ENCODE measurements around the gene BIRC2. TPM values are rescaled to one million over a fixed set of nuclear protein-coding genes. Genes with fewer than 3 reads are reported as not detected.

BIRC2 gene
- total RNA-seq, 1 experiment from 2014 or later: 28.2 TPM

DNA sequence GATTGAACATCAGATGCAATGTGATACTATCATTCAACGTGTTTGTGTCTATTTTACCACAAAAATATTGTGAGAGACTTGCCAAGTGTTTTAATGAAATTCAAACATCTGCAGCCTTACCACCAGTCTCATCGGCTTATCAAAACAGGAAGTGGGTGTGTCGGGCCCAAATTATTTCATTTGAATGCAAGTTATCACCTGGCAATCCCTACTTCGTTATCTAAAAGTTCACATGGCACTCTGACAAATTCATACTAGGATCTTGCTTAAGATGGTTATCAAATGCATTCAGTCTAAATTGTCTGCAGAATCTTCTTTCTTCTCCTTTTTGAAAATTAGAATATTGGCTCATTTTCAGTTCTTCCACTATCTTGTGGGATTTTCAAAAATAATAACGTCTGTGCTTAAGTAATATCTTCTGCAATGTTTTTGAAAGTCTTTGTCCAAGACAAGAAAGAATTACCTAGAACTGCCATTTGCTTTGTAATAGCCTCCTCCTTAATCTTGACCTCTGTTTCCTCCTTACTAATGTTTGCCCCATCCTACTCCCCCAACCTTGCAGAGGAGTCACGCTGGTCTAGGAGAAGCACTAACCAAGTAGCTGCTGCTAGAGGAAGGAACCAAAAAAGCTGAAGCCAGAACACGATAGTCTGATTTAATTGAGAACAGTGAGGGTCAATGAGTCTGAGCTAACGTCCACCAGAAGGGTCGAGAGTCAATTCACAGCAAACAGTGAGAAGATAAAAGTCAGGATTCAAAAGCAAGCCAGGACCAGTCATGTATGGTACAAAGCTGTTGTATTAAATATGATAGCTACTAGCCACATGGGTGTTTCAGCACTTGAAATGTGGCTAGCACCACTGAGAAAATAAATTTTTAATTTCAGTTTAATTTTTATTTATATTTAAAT lies 39.9 kb upstream of the BIRC2 start:
- H3K4me3 Mint-ChIP-seq: no peak overlapping the region
- H3K27me3 Mint-ChIP-seq (ENCODE audit: low read depth): no peaks in the 10 kb centered on the region
- H3K4me1 Mint-ChIP-seq: peaks cover 4 to 6% of the 10 kb centered on the region in 2 experiments; a peak in 2 of 4 replicates
- H3K14ac ChIP-seq (ENCODE audit: insufficient read depth, low read length): no peak overlapping the region
- H2AFZ ChIP-seq (ENCODE audit: low read length): no peak overlapping the region
- H3K4ac ChIP-seq (ENCODE audit: low read depth, low read length): no peak overlapping the region
- no peak overlapping the region for H3K56ac ChIP-seq (ENCODE audit: insufficient read length, low read depth, low read length)
- WGBS (ENCODE audit: extremely low coverage, insufficient read length, low lambda C conversion rate): no CpG with 5 or more reads among the region's 9 CpGs
- H2BK5ac ChIP-seq (ENCODE audit: insufficient read length, low read length): no peak overlapping the region
- no peak overlapping the region for H2BK12ac ChIP-seq (ENCODE audit: insufficient read length, low read depth, low read length)
- H4K5ac ChIP-seq (ENCODE audit: insufficient read length, low read depth, low read length): no peak overlapping the region
- H3K4me2 ChIP-seq (ENCODE audit: insufficient read depth, insufficient read length, low read length): no peak overlapping the region
- no peak overlapping the region for H3T11ph ChIP-seq (ENCODE audit: low read length)
- TF ChIP-seq, protein P1, sequence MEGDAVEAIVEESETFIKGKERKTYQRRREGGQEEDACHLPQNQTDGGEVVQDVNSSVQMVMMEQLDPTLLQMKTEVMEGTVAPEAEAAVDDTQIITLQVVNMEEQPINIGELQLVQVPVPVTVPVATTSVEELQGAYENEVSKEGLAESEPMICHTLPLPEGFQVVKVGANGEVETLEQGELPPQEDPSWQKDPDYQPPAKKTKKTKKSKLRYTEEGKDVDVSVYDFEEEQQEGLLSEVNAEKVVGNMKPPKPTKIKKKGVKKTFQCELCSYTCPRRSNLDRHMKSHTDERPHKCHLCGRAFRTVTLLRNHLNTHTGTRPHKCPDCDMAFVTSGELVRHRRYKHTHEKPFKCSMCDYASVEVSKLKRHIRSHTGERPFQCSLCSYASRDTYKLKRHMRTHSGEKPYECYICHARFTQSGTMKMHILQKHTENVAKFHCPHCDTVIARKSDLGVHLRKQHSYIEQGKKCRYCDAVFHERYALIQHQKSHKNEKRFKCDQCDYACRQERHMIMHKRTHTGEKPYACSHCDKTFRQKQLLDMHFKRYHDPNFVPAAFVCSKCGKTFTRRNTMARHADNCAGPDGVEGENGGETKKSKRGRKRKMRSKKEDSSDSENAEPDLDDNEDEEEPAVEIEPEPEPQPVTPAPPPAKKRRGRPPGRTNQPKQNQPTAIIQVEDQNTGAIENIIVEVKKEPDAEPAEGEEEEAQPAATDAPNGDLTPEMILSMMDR (conservative IDR thresholded peaks at IDR 0.05): no peak
- H3K27me3 ChIP-seq (ENCODE audit: insufficient read depth, low read length): no peaks in the 10 kb centered on the region
- peaks cover 3 to 7% (median 4%) of the 10 kb centered on the region in 3 experiments; a peak in 4 of 7 replicates for H3K36me3 Mint-ChIP-seq (ENCODE audit: insufficient read depth in 1 of 3, low read depth in 3 of 3)
- peaks cover 8% of the 10 kb centered on the region for H3K9me3 ChIP-seq (ENCODE audit: control insufficient read depth, low read depth, low read length)
- no peak for DNase-seq
- H4K20me1 ChIP-seq (ENCODE audit: control insufficient read depth, insufficient read depth, insufficient read length): no peaks in the 10 kb centered on the region
- no peak overlapping the region for H4K91ac ChIP-seq (ENCODE audit: insufficient read length, low read depth, low read length)
- H2BK15ac ChIP-seq (ENCODE audit: low read depth, low read length): no peak overlapping the region
- H3K27ac Mint-ChIP-seq: peak overlapping the region in 1 of 3 experiments; percentile 71; a peak in 2 of 7 replicates
- no peak overlapping the region for H2BK20ac ChIP-seq (ENCODE audit: low read depth, low read length, poor library complexity, severe bottlenecking)
- no peak overlapping the region for H4K8ac ChIP-seq (replicated peaks; ENCODE audit: insufficient read length, low read depth, low read length)
- no peak overlapping the region for H3K18ac ChIP-seq (ENCODE audit: insufficient read length, low read depth, low read length)
- H3K9me3 Mint-ChIP-seq: peaks cover 10 to 16% of the 10 kb centered on the region in 2 experiments
- no peak overlapping the region for H2AK5ac ChIP-seq (ENCODE audit: insufficient read length, low read length)
- H3K23ac ChIP-seq (ENCODE audit: insufficient read length, low read depth, low read length): no peak overlapping the region
- no peak overlapping the region for H2BK120ac ChIP-seq (ENCODE audit: low read depth, low read length, poor library complexity, severe bottlenecking)
- H3K23me2 ChIP-seq (ENCODE audit: insufficient read length, low read depth, low read length, poor library complexity, severe bottlenecking): no peaks in the 10 kb centered on the region
- H3K4me1 ChIP-seq (ENCODE audit: insufficient read depth, low read length): no peaks in the 10 kb centered on the region
- H3K79me1 ChIP-seq (ENCODE audit: insufficient read depth, low read depth, low read length, poor library complexity, severe bottlenecking): no peaks in the 10 kb centered on the region
- no peak overlapping the region for H3K9ac ChIP-seq (ENCODE audit: extremely low read depth, insufficient read length, low read length)
- no peak overlapping the region for H3K27ac ChIP-seq (ENCODE audit: insufficient read length, low read depth, low read length)
- H3K79me2 ChIP-seq (ENCODE audit: insufficient read depth, low read length): no peaks in the 10 kb centered on the region
